Mesenchymal stem cell (in vitro differentiated cells and primary cell): ENCODE measurements around the gene MET.

Experiments
- DNase-seq: peaks from one replicate; pipeline ENCODE4 v3.0.0-alpha.2; 2013
- H2AFZ ChIP-seq: one replicate; pipeline ENCODE4 v1.6.1; 2013; ENCODE audit warnings: low read depth, mild to moderate bottlenecking, control low read depth, inconsistent platforms, low read length, moderate library complexity
- H2AK5ac ChIP-seq: 2 replicates; pipeline ENCODE4 v1.6.1; 2013; ENCODE audit warnings: low read length, moderate library complexity, mild to moderate bottlenecking, inconsistent platforms; ENCODE audit not compliant: severe bottlenecking
- H2BK120ac ChIP-seq: one replicate; pipeline ENCODE4 v1.6.1; 2013; ENCODE audit warnings: low read depth, mild to moderate bottlenecking, inconsistent platforms, low read length, moderate library complexity
- H2BK12ac ChIP-seq, 2 experiments: one replicate each; pipeline ENCODE4 v1.6.1; 2013; ENCODE audit warnings: inconsistent platforms in 2 of 2, low read length in 2 of 2, mild to moderate bottlenecking in 2 of 2, moderate library complexity in 2 of 2, control low read depth in 1 of 2
- H2BK15ac ChIP-seq: one replicate; pipeline ENCODE4 v1.6.1; 2013; ENCODE audit warnings: mild to moderate bottlenecking, low read depth, inconsistent platforms; ENCODE audit not compliant: poor library complexity, severe bottlenecking
- H2BK5ac ChIP-seq: 2 replicates; pipeline ENCODE4 v1.6.1; 2013; ENCODE audit warnings: low read depth, mild to moderate bottlenecking, low read length, control low read depth, inconsistent platforms; ENCODE audit not compliant: poor library complexity, severe bottlenecking
- H3K14ac ChIP-seq, 2 experiments: one replicate each; pipeline ENCODE4 v1.6.1; 2013; ENCODE audit warnings: inconsistent platforms in 2 of 2, low read length in 2 of 2, control low read depth in 1 of 2, mild to moderate bottlenecking in 1 of 2, moderate library complexity in 1 of 2
- H3K18ac ChIP-seq, 2 experiments: one replicate each; pipeline ENCODE4 v1.6.1; 2013; ENCODE audit warnings: inconsistent platforms in 2 of 2, low read length in 2 of 2, control low read depth in 1 of 2, low read depth in 1 of 2, mild to moderate bottlenecking in 1 of 2
- H3K23ac ChIP-seq, 2 experiments: one replicate each; pipeline ENCODE4 v1.6.1; 2013; ENCODE audit warnings: inconsistent platforms in 2 of 2, low read length in 2 of 2, mild to moderate bottlenecking in 2 of 2, moderate library complexity in 2 of 2, control low read depth in 1 of 2
- H3K27ac ChIP-seq: 2 replicates; pipeline ENCODE4 v1.5.1; 2013; ENCODE audit warnings: mild to moderate bottlenecking, moderate library complexity, low read length, control low read depth, inconsistent platforms; ENCODE audit not compliant: poor library complexity, severe bottlenecking
- H3K27me3 ChIP-seq, 2 experiments: 2 replicates each; pipeline versions ENCODE4 v1.6.1 to v1.7.0; 2013; ENCODE audit warnings: low read length in 2 of 2, mild to moderate bottlenecking in 2 of 2, moderate library complexity in 2 of 2, control low read depth in 1 of 2, inconsistent platforms in 1 of 2; ENCODE audit not compliant: control insufficient read depth in 1 of 2, insufficient read depth in 1 of 2
- H3K36me3 ChIP-seq, 2 experiments: 2 replicates each; pipeline versions ENCODE4 v1.6.1 to v1.7.0; 2013; ENCODE audit warnings: low read length in 2 of 2, control low read depth in 1 of 2, inconsistent platforms in 1 of 2, low read depth in 1 of 2, mild to moderate bottlenecking in 1 of 2; ENCODE audit not compliant: insufficient read depth in 2 of 2, control insufficient read depth in 1 of 2
- H3K4ac ChIP-seq, 2 experiments: one replicate each; pipeline ENCODE4 v1.6.1; 2013; ENCODE audit warnings: inconsistent platforms in 2 of 2, low read length in 2 of 2, mild to moderate bottlenecking in 2 of 2, moderate library complexity in 2 of 2, control low read depth in 1 of 2, low read depth in 1 of 2
- H3K4me1 ChIP-seq: 2 replicates; pipeline ENCODE4 v1.6.1; 2013; ENCODE audit warnings: low read depth, low read length, control low read depth; ENCODE audit not compliant: control insufficient read depth, insufficient read depth
- H3K4me2 ChIP-seq: 2 replicates; pipeline ENCODE4 v1.6.1; 2013; ENCODE audit warnings: low read length, mild to moderate bottlenecking, inconsistent platforms; ENCODE audit not compliant: poor library complexity, severe bottlenecking
- H3K4me3 ChIP-seq, 2 experiments: 2 replicates each; pipeline versions ENCODE4 v1.5.1 to v1.7.0; 2013; ENCODE audit warnings: low read length in 2 of 2, mild to moderate bottlenecking in 2 of 2, control low read depth in 1 of 2, low read depth in 1 of 2; ENCODE audit not compliant: insufficient read depth in 1 of 2
- H3K79me1 ChIP-seq: replicated peaks from 2 replicates; pipeline ENCODE4 v1.6.1; 2013; ENCODE audit warnings: mild to moderate bottlenecking, control low read depth, low read length, inconsistent platforms; ENCODE audit not compliant: poor library complexity, severe bottlenecking
- H3K9ac ChIP-seq: 2 replicates; pipeline ENCODE4 v1.7.0; 2013; ENCODE audit warnings: mild to moderate bottlenecking, low read length, moderate library complexity
- H3K9me3 ChIP-seq: 2 replicates; pipeline ENCODE4 v1.7.0; 2013; ENCODE audit warnings: mild to moderate bottlenecking, low read length; ENCODE audit not compliant: control insufficient read depth
- H4K8ac ChIP-seq: one replicate; pipeline ENCODE4 v1.6.1; 2013; ENCODE audit warnings: inconsistent platforms, mild to moderate bottlenecking, low read length, moderate library complexity
- H4K91ac ChIP-seq: one replicate; pipeline ENCODE4 v1.6.1; 2013; ENCODE audit warnings: mild to moderate bottlenecking, low read length, inconsistent platforms
- WGBS: methylation state at CpG from one replicate; pipeline ENCODE4 v1.1.7; 2013; ENCODE audit warnings: mixed read lengths; 5-methylcytosine and 5-hydroxymethylcytosine counted together

The MET gene

GRCh38 chr7:116732788-116733694, 61.0 kb downstream of the MET start:
- no peak overlapping the region for H3K27ac ChIP-seq
- WGBS: 99% methylated on average over 3 of the region's 7 CpGs
- H3K14ac ChIP-seq: no peak overlapping the region
- H2BK15ac ChIP-seq: no peak overlapping the region
- H3K36me3 ChIP-seq: peaks cover 0 to 15% of the 10 kb centered on the region in 2 experiments
- peaks cover 7% of the 10 kb centered on the region for H3K79me1 ChIP-seq
- no peak overlapping the region for H4K8ac ChIP-seq
- H4K91ac ChIP-seq: no peak overlapping the region
- H3K4me2 ChIP-seq: no peak overlapping the region
- H3K27me3 ChIP-seq: no peaks in the 10 kb centered on the region
- no peak overlapping the region for H3K9ac ChIP-seq
- DNase-seq: no peak
- H2BK5ac ChIP-seq: no peak overlapping the region
- no peak overlapping the region for H3K23ac ChIP-seq
- H2AK5ac ChIP-seq: no peak overlapping the region
- H2BK120ac ChIP-seq: no peak overlapping the region
- no peak overlapping the region for H2AFZ ChIP-seq
- no peak overlapping the region for H3K18ac ChIP-seq
- H3K4me1 ChIP-seq: peaks cover 12% of the 10 kb centered on the region
- no peak overlapping the region for H3K4me3 ChIP-seq
- no peak overlapping the region for H3K4ac ChIP-seq
- no peak overlapping the region for H2BK12ac ChIP-seq
- H3K9me3 ChIP-seq: no peaks in the 10 kb centered on the region

- H4K8ac ChIP-seq: no peak overlapping the region
- no peak overlapping the region for H2AK5ac ChIP-seq
- peak overlapping the region; percentile 66 for H3K27ac ChIP-seq
- no peak overlapping the region for H4K91ac ChIP-seq
- H3K27me3 ChIP-seq: no peaks in the 10 kb centered on the region
- peaks cover 4% of the 10 kb centered on the region for H3K79me1 ChIP-seq
- no peak overlapping the region for H3K4me2 ChIP-seq
- H3K9ac ChIP-seq: no peak overlapping the region
- peaks cover 12% of the 10 kb centered on the region for H3K4me1 ChIP-seq
- no peak overlapping the region for H2BK12ac ChIP-seq
- H3K23ac ChIP-seq: no peak overlapping the region
- no peak overlapping the region for H3K4ac ChIP-seq
- H3K14ac ChIP-seq: no peak overlapping the region
- no peak overlapping the region for H2AFZ ChIP-seq
- no peaks in the 10 kb centered on the region for H3K9me3 ChIP-seq
- WGBS: 90% methylated on average over 3 of the region's 4 CpGs
- no peak overlapping the region for H2BK15ac ChIP-seq
- no peak overlapping the region for H2BK5ac ChIP-seq
- no peak for DNase-seq
- no peak overlapping the region for H2BK120ac ChIP-seq
- no peak overlapping the region for H3K18ac ChIP-seq
- H3K4me3 ChIP-seq: no peak overlapping the region
- peaks cover 0 to 15% of the 10 kb centered on the region in 2 experiments for H3K36me3 ChIP-seq
Observed at GRCh38 chr7:116733924-116734580, 62.1 kb downstream of the MET start.

- H2BK120ac ChIP-seq: no peak overlapping the region
- H3K4me1 ChIP-seq: peaks cover 12% of the 10 kb centered on the region
- H2BK15ac ChIP-seq: no peak overlapping the region
- no peak overlapping the region for H2AFZ ChIP-seq
- no peak overlapping the region for H2BK12ac ChIP-seq
- no peak overlapping the region for H3K4me2 ChIP-seq
- peak overlapping the region; percentile 87 for H2BK5ac ChIP-seq
- no peak overlapping the region for H3K9ac ChIP-seq
- no peak overlapping the region for H4K8ac ChIP-seq
- DNase-seq: no peak
- H3K27me3 ChIP-seq: no peaks in the 10 kb centered on the region
- no peak overlapping the region for H3K4ac ChIP-seq
- peak overlapping the region; percentile 82 for H3K27ac ChIP-seq
- WGBS: 91% methylated on average over 3 of the region's 6 CpGs
- H3K4me3 ChIP-seq: no peak overlapping the region
- no peak overlapping the region for H3K18ac ChIP-seq
- H2AK5ac ChIP-seq: peak overlapping the region; percentile 97
- H3K36me3 ChIP-seq: peaks cover 0 to 15% of the 10 kb centered on the region in 2 experiments
- no peak overlapping the region for H4K91ac ChIP-seq
- peaks cover 4% of the 10 kb centered on the region for H3K79me1 ChIP-seq
- no peak overlapping the region for H3K14ac ChIP-seq
- no peaks in the 10 kb centered on the region for H3K9me3 ChIP-seq
- H3K23ac ChIP-seq: no peak overlapping the region
Observed at GRCh38 chr7:116734710-116735109, 62.7 kb downstream of the MET start.
